Right renal cortex interstitium (tissue), 3 donors: ENCODE results near the gene PCNX2. TPM values are rescaled to one million over a fixed set of nuclear protein-coding genes. Genes with fewer than 3 reads are reported as not detected.
"Not testable (repeated sequence)": the region's sequence is repeated elsewhere in the genome, so short reads cannot be mapped to it uniquely, and the experiment has no call there.

Source experiments
- DNase-seq, 3 donors: peaks; one replicate each; pipeline ENCODE4 v3.0.0-alpha.2; 2013; ENCODE audit warnings: low read depth in 3 of 3, low spot score in 2 of 3
- polyA plus RNA-seq, 3 donors: library from polyadenylated mRNA; unstranded; fragments of 120-200 nt; gene quantifications; one replicate each; pipeline ENCODE4 v1.2.1, GENCODE V29; 2013; ENCODE audit not compliant: insufficient read length in 3 of 3

The PCNX2 gene
- polyA plus RNA-seq, 3 donors = 9.4 to 13.1 (median 11.3) TPM

DNA sequence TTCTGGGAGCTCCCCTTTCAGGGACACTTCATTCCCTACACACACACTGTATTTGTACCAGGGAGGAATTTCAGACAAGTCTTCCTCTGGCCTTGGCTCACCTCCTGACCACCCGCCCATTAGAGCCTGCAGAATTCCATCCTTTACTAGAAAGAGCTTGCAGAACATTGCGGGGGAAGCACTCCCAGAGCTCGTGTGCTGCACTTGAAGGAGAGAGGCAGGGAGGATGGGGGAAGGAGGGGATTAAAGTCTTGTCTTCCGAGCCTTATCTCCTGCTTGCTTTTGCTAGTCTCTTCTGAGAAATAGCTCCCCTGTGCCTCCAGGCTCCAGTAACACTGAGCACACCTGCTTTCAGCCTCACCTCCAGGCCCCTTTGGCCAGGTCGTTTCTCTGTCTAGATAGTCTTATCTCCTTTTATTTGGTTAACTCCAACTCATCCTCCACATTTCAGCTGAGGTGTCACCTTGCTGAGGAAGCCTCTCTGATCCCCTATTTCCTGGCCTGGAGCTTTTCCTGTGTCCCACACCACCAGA lies 62.0 kb downstream of the PCNX2 start:
- no peak for DNase-seq

DNA sequence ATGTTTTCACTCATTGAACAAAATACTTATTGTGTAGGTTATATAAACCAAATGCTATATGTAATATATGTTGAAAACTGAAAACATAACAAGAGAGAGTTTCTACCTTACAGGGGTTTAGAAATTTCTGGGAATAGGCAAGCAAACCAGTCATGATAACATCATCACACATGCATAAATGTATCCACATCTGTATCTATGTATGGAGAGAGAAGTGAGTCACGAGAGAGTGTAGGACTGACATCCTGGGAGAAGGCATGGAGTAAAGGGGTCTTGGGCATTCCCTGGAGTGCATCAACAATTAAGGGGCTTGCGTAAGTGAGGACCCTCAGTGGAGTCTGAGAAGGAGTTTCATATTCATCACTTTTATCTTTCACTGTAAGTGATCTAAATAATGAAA lies 65.5 kb downstream of the PCNX2 start:
- DNase-seq = no peak

DNA sequence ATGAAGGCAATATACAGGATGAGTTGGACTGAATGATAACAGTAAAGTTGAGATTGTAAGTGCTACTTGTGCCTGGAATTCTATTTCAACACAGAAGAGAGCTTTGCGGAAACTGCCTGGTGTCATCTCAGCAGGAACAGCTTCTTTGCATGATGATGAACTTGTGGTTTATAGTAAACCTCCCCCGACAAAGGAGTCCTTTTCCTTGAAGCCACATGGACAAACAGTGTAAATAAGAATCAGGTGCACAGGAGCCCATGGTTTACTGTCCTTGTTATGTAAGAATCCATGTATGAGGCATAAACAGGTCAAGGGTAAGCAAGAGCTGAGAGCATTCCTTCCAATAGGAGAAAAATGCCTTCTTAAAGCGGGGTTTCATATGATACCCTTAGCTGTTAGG lies 66.2 kb downstream of the PCNX2 start:
- DNase-seq = no peak

DNA sequence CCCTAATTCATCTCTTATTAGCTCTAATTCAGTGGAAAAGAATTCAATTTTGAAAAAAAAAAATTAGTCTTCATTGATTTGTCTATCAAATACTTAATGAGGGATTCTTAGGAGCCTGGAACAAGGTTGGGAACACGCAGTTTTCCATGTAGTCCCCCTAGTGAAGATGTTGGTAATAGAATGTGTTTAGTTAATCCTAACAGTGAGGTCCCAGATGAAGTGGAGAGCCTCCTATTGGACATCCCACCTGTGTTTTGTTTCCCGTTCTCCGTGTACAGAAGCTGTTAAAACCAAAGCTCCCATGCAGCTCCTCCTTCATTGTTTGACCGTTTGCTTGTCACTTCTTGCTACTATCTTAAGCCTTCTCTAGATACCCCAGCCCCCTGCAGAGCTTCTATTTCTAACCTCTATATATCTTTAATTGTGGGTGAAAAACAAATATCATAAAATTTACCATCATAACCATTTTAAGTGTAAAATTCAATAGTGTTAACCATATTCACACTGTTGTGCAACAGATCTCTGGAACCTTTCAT lies 67.5 kb downstream of the PCNX2 start:
- DNase-seq = no peak

DNA sequence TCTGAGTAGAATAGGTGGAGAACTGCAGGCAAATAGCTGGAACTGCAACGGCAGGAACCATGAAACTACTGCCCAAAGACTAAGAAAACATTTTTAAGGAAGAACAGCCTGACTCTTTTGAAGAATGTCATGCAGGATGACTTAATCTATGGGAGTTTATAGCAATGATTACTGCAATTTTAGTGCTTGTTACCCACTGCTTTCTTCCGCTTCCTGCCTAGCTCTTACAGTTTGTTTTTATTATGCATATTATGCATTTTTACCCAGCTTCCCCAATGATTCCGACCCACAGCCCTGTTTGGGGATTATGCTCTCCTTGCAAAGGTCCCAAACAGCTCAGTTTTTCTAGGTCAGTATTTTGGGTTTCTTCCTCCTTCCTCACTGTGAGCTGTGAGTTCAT lies 71.2 kb downstream of the PCNX2 start:
- DNase-seq = no peak

DNA sequence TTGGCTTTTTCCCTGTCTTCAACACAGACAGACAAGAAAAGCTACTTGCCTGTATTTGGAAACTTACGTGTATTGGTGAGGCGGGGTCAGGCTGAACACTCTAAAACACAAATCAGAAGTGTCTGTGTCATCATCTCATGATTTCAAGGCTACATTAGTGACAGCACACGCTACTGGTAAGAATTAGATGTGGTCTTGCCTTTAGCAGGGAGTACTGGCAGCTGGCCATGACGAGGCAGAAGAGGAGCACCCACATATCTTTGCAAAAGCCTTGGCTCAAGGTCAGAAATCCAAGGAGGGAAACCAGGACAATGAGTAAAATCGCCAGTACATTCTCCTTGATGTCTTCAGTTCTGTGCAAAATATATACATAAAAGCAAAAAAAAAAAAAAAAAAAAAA lies 77.7 kb downstream of the PCNX2 start:
- no peak for DNase-seq

DNA sequence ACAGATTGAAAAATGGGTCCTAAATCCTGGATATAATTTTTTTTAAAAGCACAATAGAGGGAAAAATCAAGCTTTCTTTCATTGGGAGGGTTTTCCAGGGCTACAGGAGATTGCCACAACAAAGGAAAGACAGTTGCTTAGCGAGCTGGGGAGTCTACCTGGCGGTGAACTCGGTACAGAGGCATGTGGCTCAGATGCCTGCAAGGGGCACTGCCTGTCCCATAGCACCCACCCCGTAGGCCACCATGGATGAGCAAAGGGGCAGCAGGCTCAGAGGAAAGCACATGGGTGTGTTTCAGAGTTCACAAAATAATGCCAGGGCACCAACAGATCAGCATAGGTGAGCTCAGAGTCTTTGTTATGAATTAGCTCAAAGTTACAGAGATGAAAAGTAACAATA lies 79.5 kb downstream of the PCNX2 start:
- DNase-seq = no peak

DNA sequence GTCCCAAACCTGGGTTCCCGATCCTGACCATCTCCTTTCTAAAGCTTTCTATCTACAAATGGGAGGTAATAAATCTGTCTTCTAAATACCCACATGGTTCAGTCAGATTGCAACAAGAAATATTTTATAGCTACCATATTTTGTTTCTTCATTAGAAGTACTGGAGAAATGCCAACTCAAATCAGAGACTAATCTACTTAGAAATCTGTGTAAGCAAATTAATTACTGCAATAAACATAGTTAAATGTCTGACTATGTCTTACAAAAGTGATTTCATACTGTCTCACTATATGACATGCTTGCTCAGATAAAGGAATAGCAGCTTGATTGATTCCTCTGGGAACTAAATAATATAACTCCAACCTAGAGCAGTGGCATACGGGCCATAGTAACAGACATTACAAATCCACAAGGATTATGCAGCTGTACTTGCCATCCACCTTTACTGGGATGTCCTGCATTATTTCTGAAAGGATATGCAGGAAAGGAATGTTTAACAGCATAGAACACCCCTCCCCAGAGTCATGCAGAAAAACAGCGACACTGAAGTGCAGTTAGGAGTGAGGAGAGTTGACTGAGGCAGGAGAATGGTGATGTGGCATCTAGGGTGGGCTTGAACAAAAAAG lies 80.3 kb downstream of the PCNX2 start:
- no peak for DNase-seq

DNA sequence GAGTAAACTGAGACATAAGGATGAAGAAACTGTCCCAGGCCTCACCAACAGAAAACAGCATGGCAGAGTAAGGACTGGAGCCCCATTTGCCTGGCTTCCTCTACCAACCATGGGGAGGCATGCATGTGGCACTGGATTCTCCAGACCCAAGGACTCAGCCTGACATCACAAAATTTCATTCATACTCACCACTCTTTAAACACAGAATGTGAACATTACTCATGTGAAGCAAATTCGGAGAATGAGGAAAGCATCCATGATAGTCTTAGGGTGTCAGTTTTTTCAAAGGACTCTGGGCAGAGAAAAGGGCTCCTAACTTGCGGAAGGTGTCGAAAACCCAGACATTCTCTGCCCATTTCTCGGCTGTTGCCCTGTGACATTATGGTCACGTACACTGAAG lies 83.9 kb downstream of the PCNX2 start:
- DNase-seq = no peak

DNA sequence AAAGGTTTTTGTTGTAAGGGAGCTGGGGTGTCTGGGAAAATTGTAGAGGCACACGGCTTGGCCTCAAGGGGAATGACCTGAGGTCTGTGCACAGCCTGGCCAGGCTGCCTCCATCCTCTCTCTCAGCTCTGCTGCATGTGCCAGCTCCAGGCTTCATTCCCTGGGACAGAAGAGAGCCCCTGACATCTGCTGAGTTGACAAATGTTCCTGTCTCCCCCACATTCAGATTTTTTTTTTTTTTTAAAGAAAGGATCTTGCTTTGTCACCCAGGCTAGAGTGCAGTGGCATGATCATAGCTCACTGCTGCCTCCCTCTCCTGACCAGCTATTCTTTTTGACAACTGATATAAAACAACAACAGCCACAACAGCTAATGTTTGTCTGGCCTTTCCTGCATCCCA lies 84.4 kb downstream of the PCNX2 start:
- DNase-seq = no peak

DNA sequence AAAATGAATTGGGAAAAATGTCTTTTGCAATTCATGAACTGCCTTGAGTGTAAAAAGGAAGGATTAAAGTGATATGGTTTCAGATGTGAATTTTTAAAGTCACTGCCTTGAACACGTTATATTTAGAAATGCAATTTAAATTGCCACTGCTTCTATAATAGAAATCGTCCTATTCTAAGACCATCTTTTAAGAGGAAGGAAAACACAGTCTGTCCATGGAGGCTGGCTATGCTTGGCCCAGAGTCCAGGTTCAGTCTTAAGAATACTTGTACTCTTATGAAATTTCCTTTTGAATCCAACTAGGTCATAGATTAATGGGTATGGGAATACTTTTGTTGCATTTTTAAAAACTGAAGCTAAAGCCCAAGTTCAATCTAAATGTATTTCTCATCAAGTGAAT lies 86.0 kb downstream of the PCNX2 start:
- DNase-seq = no peak

DNA sequence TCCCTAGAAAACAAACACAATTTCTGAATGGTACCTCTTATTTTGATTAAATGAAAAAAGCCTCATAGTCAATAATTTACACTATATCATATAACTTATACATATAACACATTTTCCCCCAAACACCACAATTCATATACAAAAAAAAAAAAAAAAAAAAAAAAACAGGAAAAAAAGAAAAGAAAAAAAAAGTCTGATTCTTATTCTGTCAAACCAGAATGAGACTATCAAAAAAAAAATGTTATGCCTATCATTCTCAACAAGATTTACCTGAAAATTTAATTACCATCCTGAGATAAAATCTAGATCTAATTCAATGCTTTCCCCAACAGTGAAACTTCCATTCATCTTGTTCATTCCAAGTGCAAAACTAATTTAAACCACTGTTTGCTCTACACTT lies 86.8 kb downstream of the PCNX2 start:
- no peak for DNase-seq

DNA sequence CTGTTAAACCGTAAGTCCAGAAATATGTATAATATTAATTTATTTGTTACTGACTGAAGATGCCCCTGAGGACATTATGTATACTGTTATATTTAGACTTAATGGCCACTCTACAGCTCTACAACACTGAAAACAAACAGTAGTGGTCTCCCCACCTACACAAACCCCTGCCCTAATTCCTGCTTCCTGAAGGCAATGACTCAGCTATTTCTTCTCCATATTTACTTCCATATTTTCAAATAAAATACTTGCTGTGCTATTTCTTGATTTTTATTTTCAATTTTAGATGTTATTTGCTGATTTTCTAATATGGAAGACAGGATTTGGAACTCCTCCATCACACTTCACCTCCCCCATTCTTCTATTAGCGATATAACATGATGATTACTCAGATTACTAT lies 97.6 kb downstream of the PCNX2 start:
- no peak for DNase-seq

DNA sequence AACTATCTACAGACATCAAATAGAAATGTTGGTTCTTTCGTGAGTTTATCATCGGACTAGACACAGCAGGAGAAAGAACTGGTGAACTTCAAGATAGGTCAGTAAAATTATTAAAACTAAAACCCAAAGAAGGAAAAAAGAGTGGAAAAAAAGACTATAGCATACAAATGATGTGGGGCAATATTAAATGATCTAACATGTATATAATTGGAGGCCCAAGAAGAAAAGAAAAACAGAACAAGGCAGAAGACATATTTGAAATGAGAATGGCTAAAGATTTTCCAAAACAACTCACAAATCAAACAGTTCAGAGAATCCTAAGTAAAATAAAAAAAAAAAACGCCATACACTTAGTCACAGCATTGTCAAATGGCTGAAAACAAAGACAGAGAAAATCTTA lies 101.8 kb downstream of the PCNX2 start:
- no peak for DNase-seq

DNA sequence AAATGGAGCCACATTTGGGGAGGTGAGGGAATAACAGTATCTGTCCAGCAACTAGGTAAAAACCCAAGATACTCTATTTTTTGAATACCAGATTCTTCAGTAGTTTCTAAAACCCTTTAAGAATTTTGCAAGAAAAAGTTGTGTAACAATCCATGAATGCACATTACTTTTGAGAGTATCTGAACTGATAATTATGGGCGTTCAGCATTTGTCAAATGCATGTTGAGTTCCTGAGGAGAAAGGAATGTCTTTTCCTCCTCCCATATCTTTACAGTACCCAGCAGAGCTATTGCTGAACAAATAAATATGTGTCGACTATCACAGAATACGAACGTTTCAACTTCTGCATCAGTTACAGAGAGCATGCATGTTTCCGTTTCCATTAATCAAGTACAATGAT lies 104.5 kb downstream of the PCNX2 start:
- no peak for DNase-seq

DNA sequence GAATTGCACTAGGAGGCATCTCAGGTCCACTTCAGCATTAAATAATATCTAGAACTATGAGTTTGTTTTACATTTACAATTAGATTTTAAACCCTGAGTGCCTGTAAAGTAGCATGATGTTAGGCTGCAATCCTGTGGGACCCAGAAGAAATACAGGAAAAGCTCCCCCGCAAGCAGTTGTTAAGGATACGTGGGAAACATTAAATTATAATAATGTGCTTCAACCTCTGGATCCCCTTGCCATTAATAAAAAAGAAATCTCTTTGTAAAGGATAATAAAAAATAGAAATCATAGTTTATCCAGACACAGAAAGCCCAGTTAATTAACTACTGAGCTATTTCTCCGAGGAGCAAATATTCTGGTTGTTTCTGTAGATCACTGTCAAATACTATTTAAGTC lies 106.0 kb downstream of the PCNX2 start:
- DNase-seq = peak in 1 of 3 donors; percentile 33

DNA sequence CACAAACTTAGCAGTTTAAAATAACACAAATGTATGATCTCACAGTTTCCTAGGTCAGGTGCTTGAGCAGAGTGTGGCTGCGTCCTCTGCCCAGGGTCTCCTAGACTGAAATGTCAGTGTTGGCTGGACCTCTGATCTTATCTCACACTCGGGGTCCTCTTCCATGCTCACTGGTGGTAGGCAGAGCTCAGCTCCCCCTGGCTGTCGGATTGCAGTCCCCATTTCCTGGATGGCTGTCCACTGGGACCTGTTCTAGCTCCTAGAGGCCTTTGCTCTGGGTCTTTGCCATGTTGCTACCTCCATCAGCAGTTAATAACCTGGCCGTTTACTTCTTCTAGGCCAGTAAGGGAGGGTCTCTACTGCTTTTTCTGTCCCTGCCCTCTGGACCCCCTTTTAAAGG lies 107.5 kb downstream of the PCNX2 start:
- no peak for DNase-seq

DNA sequence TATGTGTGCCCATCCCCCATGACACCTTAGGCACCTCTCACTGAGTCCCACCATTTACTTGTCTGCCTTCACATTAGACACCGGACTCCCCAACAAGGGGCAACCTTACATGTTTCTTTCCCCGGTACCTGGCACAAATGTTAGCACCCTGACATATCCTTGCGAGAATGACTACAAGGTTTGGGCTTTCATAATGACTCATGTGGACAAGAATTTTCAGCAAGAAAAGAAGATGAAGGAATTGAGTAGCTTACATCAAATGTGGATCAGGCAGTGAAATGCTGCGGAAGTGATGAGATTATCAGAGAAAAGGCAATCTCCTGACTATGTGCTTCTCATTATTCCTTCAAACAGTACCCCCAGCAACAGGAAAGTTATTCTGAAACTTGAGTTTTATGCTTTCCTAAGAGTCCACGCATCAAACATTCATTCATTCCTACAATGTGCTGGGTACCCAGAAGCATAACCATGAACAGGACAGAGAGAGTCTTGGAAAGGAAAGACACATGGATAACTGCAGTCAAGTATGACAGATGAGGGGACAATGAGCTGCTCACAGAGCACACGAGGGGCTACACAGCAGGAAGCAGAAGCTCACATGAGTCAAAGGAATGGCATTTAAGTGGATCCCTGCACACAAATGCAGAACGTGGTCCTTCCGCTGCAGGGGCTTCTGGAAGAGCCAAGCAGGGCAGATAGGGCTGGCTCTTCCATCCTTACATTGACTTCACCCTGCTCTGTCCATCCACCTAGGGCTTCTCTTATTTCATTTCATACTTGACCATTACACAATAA lies 112.1 kb downstream of the PCNX2 start:
- DNase-seq = no peak

DNA sequence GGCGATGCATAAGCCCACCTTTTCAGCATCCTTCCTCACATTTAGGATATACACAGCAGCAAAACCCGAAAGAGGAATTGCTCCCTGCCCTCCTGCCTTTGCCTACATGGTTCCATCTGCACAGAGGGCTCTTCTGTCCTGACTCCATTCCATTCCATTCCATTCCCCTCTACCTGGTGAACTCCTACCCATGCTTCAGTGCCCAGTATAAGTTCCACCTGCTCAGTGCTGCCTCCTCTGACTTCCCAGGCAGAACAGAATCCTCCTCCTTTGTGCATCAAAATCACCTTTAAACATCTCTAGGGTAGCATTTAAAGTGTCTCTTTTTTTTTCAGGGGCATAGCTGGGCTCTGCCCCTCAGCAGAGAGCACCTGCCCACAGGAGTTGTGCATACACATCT lies 112.9 kb downstream of the PCNX2 start:
- DNase-seq = no peak

DNA sequence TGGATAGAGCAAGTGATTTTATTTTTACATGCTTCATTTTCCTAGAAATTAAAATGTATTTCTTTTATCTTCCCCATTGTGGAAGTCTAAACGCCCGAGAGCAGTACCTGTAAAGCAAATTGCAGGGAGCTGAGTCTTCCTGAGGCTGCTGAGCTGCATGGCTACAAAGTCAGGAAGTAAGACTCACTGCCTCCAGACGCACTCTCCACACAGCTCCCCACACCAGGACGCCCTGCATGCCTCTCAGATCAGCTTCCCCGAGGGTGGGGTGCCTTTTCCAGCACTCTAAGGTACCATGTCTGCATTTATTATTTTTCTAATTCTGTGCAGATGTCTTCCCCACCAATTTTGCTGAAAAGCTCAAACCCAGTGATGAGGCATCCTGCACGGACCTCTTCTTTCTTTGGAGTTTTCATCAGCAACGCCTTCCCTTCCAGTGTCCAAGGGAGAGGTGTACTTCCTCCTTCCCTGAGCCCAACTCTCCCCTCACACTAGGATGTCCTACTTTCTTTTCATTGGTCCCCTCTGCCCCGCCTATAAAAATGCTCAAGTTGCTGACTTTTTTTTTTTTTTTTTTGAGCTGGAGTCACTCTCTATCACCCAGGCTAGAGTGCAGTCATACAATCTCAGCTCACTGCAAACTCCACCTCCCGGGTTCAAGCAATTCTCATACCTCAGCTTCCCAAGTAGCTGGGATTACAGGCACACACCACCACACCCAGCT lies 114.7 kb downstream of the PCNX2 start:
- DNase-seq = no peak

DNA sequence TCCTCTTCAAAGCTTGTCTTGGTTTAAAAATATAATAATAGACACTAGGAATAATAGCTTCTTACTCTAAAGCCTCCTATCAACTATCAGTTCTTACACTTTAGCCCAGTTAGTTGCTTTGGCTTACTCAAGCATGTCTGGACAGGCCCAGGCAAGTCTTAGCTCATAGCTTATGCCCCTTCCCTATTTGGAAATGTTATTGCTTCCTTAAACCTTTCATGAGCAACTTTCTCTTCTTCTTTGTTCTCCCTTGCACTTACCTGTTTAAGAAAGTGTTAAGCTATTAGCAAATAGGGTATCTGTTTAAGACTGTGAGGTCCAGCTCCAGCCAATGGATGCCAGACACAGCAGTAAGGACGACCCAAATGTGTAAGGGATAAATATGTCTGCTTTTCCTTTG lies 115.9 kb downstream of the PCNX2 start:
- not testable (repeated sequence) for DNase-seq
